HG02759 (cell line): ENCODE results near the gene DNAH17.

Source experiments
- ATAC-seq: cut with Tn5 transposase; IDR thresholded peaks from one replicate; pipeline ENCODE4 v1.9.1; 2021; ENCODE audit warnings: mild to moderate bottlenecking, moderate library complexity; ENCODE audit not compliant: unreplicated experiment

DNAH17 gene

GRCh38 chr17:78575340-78575739 is 1.9 kb downstream of the DNAH17 start:
- ATAC-seq: no peak

GRCh38 chr17:78573955-78574354 is 3.2 kb downstream of the DNAH17 start:
- no peak for ATAC-seq

GRCh38 chr17:78572239-78573205 is 4.7 kb downstream of the DNAH17 start:
- no peak for ATAC-seq

- no peak for ATAC-seq
These were observed 5.9 kb downstream of the DNAH17 start for GRCh38 chr17:78571329-78571728.

- ATAC-seq: no peak
These were observed 8.6 kb downstream of the DNAH17 start for GRCh38 chr17:78568494-78569115.

- no peak for ATAC-seq
These were observed 9.2 kb downstream of the DNAH17 start for GRCh38 chr17:78567991-78568390.

- no peak for ATAC-seq
These were observed 10.2 kb downstream of the DNAH17 start for GRCh38 chr17:78566947-78567346.

GRCh38 chr17:78563189-78564145 is 13.7 kb downstream of the DNAH17 start:
- no peak for ATAC-seq

- ATAC-seq: no peak
These were observed 14.5 kb downstream of the DNAH17 start for GRCh38 chr17:78562734-78563133.

GRCh38 chr17:78561166-78561565 is 16.0 kb downstream of the DNAH17 start:
- ATAC-seq: no peak

GRCh38 chr17:78560731-78561130 is 16.5 kb downstream of the DNAH17 start:
- no peak for ATAC-seq

GRCh38 chr17:78559749-78560368 is 17.3 kb downstream of the DNAH17 start:
- ATAC-seq: no peak

GRCh38 chr17:78558989-78559388 is 18.2 kb downstream of the DNAH17 start:
- ATAC-seq: no peak

- ATAC-seq: no peak
These were observed 18.9 kb downstream of the DNAH17 start for GRCh38 chr17:78558181-78558850.

- no peak for ATAC-seq
These were observed 19.6 kb downstream of the DNAH17 start for GRCh38 chr17:78557598-78558039.

- ATAC-seq: no peak
These were observed 20.4 kb downstream of the DNAH17 start for GRCh38 chr17:78556812-78557211.

- no peak for ATAC-seq
These were observed 21.3 kb downstream of the DNAH17 start for GRCh38 chr17:78555746-78556401.

- no peak for ATAC-seq
These were observed 26.7 kb downstream of the DNAH17 start for GRCh38 chr17:78550464-78550863.

- no peak for ATAC-seq
These were observed 28.5 kb downstream of the DNAH17 start for GRCh38 chr17:78548725-78549124.
